22Rv1 (cell line): ENCODE data around the gene RAD51B.

Experiments used
- CTCF ChIP-seq: fragments of 450-650 bp; IDR thresholded peaks from 2 replicates; pipeline ENCODE4 v1.5.1; 2017; ENCODE audit warnings: mild to moderate bottlenecking
- ZFX ChIP-seq: fragments of 450-650 bp; IDR thresholded peaks from 2 replicates; pipeline ENCODE4 v1.6.1; 2017; ENCODE audit warnings: antibody characterized with exemption, borderline replicate concordance

GRCh38 chr14:68401855-68402254, 582.3 kb downstream of the RAD51B start:
- TF ChIP-seq CTCF (no peak), ZFX (no peak)
